ENCODE data around the gene MGME1. TPM values are rescaled to one million over a fixed set of nuclear protein-coding genes. Genes with fewer than 3 reads are reported as not detected.

The MGME1 gene, protein sequence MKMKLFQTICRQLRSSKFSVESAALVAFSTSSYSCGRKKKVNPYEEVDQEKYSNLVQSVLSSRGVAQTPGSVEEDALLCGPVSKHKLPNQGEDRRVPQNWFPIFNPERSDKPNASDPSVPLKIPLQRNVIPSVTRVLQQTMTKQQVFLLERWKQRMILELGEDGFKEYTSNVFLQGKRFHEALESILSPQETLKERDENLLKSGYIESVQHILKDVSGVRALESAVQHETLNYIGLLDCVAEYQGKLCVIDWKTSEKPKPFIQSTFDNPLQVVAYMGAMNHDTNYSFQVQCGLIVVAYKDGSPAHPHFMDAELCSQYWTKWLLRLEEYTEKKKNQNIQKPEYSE
- total RNA-seq (2014; rRNA removed; shearing (Covaris generic); ENCODE audit: low replicate concordance), result 20.6 and 23.5 TPM in 2 replicates

DNA sequence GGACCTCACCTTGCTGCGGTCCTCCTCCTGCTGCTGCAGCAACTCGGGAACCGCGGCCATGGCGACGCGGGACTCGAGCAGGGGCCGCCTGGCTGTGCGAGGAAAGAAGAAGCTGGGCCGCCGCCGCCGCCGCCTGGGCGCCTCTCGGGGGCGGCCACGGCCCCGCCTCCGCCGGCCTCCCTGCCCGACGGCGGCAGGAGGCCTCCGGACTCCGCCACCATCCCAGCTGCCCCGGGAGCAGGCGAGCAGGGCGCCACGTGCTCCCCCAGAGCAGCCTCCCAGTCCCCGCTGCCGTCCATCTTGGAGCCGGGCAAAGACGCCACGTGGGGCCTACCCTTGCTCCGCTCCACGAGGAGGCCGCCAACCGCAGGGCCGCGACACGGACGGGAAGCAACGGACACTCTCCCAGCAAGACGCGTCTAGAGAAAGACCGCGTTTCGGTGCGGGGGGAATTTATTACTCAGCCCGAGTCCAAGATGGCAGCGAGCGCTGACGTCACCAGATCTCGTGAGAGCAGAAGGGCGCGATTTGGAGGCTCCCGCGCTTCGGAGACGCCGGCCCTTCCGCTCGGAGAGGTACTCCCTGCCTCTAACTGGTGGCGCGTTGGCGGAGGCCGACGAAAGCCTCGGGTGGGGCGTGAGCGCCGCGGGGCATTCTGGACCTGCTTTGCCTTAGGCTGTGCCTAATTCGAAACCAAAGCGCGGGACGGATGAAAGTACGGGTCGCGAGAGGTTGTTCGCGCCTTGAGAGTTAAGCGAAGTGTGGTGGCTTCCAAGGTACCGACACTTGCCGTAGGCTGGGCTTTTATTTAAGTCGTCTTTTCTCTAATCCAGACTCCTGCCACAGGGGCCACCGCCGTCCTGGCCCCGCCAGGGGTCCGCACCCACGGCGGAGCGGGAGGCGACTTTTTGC lies at the start of gene MGME1, which contains the start of gene SNX5:
MGME1 (plus strand) TSS at position 653 of the 912 bp plus-strand sequence. CDS start 842 bp downstream, outside the sequence.
SNX5 (minus strand) TSS at position 429 of the 912 bp plus-strand sequence; CDS start at position 60, 369 bp downstream.
- Histone ChIP-seq H3K36me3 (peaks cover 50% of the 10 kb centered on the region), H3K27me3 (no peaks in the 10 kb centered on the region), H3K4me3 (peak within 1 kb of the TSS; percentile 96), H3K9me3 (no peaks in the 10 kb centered on the region)
- DNase-seq, result peak; percentile 99

DNA sequence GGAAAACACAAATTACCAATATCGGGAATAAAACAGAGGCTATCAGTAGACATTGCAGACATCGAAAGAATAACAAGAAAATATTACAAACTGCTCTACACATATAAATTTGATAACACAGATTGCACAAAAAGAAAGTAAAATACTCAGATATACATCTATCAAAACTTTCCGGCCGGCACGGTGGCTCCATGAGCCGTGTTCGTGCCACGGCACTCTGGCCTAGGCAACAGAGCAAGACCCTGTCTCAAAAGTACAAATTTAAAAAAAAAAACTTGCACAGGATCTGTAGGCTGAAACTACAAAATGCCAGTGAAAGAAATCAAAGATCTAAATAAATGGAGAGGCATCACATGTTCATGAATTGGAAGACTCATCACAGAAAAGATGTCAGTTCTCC lies 49.7 kb upstream of the MGME1 start:
- Histone ChIP-seq H3K9me3 (no peaks in the 10 kb centered on the region), H3K27me3 (no peaks in the 10 kb centered on the region), H3K4me3 (no peak overlapping the region), H3K36me3 (no peaks in the 10 kb centered on the region)
- no peak for DNase-seq

GRCh38 chr20:17921774-17922173 lies 47.0 kb upstream of the MGME1 start:
- no peak for DNase-seq
- no peak overlapping the region for H3K4me3 ChIP-seq
- no peaks in the 10 kb centered on the region for H3K27me3 ChIP-seq
- H3K36me3 ChIP-seq, result no peaks in the 10 kb centered on the region
- no peaks in the 10 kb centered on the region for H3K9me3 ChIP-seq

DNA sequence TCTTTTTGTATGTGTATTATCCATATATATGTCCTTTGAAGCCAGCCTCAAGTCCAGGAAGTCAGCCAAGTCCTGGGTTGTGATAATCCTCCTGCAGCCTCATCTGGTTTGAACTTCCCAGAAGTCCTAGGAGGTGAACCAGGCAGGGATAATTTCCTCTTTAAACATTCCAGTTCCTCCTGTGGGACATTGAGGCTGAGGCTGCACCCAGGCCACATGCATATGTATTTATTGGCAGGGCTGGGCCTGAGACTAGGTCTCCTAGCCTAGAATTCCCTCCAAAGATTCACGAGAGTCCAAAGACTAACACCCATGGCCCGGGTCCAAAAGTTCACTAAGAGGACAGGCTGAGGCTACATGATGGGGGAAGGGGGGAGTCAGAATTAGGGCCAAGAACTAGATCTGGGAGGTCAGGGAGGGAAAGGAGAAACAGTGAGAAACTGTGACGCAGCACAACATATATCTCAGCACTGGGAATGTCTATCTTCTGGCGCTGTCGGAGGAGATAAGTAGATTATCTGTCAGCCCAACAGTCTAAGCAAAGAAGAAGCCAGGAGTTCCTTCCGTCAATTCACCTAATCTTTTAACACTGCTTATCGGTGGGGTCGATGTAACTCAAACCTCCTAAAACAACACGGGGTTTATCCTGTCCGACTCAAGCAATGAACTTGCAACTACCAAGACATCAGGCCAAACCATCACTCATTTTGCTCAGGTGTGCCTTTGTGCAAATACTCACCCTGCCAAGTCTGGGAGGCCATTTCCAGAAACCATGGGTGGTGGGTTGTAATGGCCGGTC lies 43.5 kb upstream of the MGME1 start:
- Histone ChIP-seq H3K4me3 (no peak overlapping the region), H3K36me3 (no peaks in the 10 kb centered on the region), H3K9me3 (no peaks in the 10 kb centered on the region), H3K27me3 (no peaks in the 10 kb centered on the region)
- DNase-seq, result peak; percentile 22

- no peaks in the 10 kb centered on the region for H3K9me3 ChIP-seq
- no peak for DNase-seq
- H3K27me3 ChIP-seq, result no peaks in the 10 kb centered on the region
- H3K4me3 ChIP-seq, result no peak overlapping the region
- no peaks in the 10 kb centered on the region for H3K36me3 ChIP-seq
These were observed 42.9 kb upstream of the MGME1 start for GRCh38 chr20:17925940-17926300.

GRCh38 chr20:17928211-17928611 lies 40.6 kb upstream of the MGME1 start:
- no peak overlapping the region for H3K4me3 ChIP-seq
- H3K27me3 ChIP-seq, result no peaks in the 10 kb centered on the region
- H3K9me3 ChIP-seq, result no peaks in the 10 kb centered on the region
- H3K36me3 ChIP-seq, result no peaks in the 10 kb centered on the region
- DNase-seq, result no peak

DNA sequence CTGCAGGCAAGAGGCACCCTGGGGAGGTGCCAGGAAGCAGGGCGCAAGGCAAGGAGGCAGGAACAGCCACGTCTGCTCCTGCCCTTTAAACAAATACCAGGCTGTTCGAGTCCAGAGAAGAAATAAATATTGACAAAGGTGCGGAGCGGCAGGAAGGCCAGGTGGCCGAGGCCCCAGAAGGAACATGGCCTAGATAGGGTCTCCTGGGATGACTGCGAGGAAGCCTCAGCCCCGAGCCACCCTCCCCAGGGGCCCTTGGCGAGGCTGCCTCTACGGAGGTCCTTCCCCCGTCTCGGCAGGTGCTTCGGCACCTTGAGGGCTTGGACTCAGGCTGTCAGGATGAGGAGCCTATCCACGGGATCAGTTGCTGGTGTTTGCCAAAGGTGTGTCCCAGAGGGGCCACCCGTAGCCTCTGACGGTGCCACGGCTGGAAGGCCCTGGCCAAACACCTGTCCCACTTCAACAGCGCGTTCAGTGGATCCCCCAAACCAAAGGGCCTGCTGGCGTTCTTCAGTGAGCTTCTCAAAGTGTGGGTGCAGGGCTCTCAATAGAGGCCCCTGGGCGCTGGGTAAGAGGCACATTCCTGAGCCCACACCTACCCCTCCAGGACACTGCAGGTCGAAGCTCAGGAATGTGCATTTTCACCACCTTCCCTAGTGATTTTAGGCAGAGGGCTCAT lies 40.0 kb upstream of the MGME1 start:
- no peak for DNase-seq

GRCh38 chr20:17931513-17931912 lies 37.3 kb upstream of the MGME1 start:
- DNase-seq, result no peak
- H3K27me3 ChIP-seq, result no peaks in the 10 kb centered on the region

More for the DNA sequence above, 40.0 kb upstream of the MGME1 start:
- no peaks in the 10 kb centered on the region for H3K27me3 ChIP-seq
- no peaks in the 10 kb centered on the region for H3K36me3 ChIP-seq
- no peaks in the 10 kb centered on the region for H3K9me3 ChIP-seq
- no peak overlapping the region for H3K4me3 ChIP-seq

GRCh38 chr20:17932396-17932795 lies 36.4 kb upstream of the MGME1 start:
- Histone ChIP-seq H3K27me3 (no peaks in the 10 kb centered on the region), H3K9me3 (no peaks in the 10 kb centered on the region), H3K4me3 (no peak overlapping the region), H3K36me3 (no peaks in the 10 kb centered on the region)
- no peak for DNase-seq

More at GRCh38 chr20:17931513-17931912, 37.3 kb upstream of the MGME1 start:
- H3K4me3 ChIP-seq, result no peak overlapping the region
- no peaks in the 10 kb centered on the region for H3K36me3 ChIP-seq
- no peaks in the 10 kb centered on the region for H3K9me3 ChIP-seq

DNA sequence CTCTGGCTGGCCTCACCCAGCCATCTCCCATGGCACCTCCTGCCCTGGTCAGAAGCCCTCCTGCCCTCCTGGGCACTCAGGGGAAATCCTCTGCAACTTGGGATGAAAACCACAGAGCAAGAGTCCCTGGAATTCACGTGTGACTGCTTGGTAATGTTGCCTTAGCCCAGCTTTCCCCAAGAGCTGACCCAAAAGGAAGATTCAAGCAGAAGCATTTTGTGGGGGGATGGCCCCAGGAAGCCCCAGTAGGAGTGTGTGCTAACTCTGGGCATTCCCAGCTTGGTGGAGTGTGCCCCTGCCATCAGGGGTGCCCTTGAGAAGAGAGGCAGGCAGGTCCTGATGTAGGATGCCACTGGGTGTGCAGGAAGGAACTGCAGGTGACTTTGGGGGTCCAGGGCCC lies 35.7 kb upstream of the MGME1 start:
- Histone ChIP-seq H3K4me3 (no peak overlapping the region), H3K27me3 (no peaks in the 10 kb centered on the region), H3K36me3 (no peaks in the 10 kb centered on the region), H3K9me3 (no peaks in the 10 kb centered on the region)
- no peak for DNase-seq

DNA sequence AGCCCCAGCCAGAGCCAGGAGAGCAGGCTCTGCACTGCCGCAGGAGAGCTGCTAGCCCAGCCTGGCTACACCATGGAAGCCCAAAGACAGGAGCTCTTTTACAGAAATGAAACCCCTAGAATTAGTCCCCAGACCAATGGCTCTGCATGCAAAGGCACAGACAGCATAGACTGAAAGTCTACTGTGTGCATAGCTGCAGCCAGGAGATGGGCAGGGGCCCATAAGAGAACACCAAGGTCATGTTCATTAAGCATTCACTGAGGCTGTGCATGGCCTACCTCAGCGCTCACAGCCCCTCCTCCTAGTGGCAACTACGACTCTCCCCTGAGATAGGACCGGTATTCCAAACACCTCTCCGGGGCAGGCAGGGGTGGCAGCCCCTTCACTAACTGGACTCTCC lies 35.1 kb upstream of the MGME1 start:
- DNase-seq, result no peak
- no peaks in the 10 kb centered on the region for H3K36me3 ChIP-seq
- no peaks in the 10 kb centered on the region for H3K27me3 ChIP-seq
- H3K9me3 ChIP-seq, result no peaks in the 10 kb centered on the region
- no peak overlapping the region for H3K4me3 ChIP-seq

DNA sequence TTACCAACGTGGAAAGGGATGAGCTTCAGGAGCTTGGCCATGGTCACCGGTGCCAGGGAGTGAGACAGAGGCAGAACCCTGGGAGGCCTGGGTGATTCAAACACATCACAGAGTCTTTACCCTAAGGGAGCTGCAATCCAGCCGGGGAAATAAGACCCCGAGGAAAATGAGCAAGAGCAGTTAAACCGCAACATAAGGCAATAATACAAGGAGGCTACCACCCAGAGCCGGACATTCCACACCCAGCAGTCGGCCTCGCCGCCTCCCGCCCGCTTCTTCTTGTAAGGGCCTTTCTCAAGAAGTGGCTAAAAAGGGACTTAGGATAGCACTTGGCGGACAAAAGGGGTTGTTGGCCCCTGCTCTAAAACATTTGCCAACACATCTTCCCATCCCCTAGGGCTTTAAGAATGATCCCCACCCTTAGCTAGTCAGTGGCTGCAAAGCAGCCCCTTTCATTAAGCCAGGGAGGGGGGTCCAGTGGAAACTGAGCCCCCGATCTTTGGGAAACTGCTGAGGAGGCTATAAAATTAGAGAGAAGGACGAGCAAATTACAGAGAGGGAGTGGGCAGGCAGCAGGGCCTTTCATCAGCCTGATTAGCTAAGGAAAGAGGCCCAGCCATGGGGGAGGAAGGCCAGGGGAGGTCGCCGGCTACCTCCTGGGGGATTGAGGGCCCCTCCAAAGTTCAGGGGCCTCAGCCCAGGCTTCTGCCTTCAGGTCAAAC lies 34.5 kb upstream of the MGME1 start:
- no peak for DNase-seq
- Histone ChIP-seq H3K9me3 (no peaks in the 10 kb centered on the region), H3K36me3 (0 out of 2 replicates have a peak, but pooled peaks cover 2% of the 10 kb centered on the region), H3K4me3 (no peak overlapping the region), H3K27me3 (no peaks in the 10 kb centered on the region)

- no peak for DNase-seq
- Histone ChIP-seq H3K4me3 (no peak overlapping the region), H3K36me3 (peaks cover 4% of the 10 kb centered on the region; the same call in 1 of the 2 replicates), H3K27me3 (no peaks in the 10 kb centered on the region), H3K9me3 (no peaks in the 10 kb centered on the region)
These were observed 33.6 kb upstream of the MGME1 start for GRCh38 chr20:17935186-17935585.

DNA sequence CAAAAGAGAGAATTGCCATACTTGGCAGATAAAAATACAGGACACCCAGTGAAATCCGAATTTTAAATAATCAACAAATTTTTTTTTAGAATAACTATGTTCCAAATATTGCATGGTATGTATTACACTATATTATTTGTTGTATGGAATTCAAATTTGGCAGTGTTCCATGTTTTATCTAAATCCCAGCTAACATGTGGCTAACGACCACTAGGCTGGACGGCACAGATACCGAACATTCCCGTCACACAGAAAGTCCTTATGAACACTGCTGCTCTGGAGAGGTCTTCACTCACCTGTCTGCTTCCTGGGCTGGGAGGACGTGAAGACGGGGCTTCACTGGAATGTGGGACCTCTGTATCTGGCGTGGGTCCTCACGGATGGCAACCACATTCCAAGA lies 33.1 kb upstream of the MGME1 start:
- peaks cover 10% of the 10 kb centered on the region; the same call in 1 of the 2 replicates for H3K36me3 ChIP-seq
- H3K27me3 ChIP-seq, result no peaks in the 10 kb centered on the region
- DNase-seq, result no peak
- H3K9me3 ChIP-seq, result no peaks in the 10 kb centered on the region
- no peak overlapping the region for H3K4me3 ChIP-seq

GRCh38 chr20:17936286-17936760 lies 32.5 kb upstream of the MGME1 start:
- Histone ChIP-seq H3K27me3 (no peaks in the 10 kb centered on the region), H3K9me3 (no peaks in the 10 kb centered on the region), H3K4me3 (no peak overlapping the region), H3K36me3 (peaks cover 15% of the 10 kb centered on the region)
- DNase-seq, result no peak

All from MG63 (cell line).